ENCODE results near the gene PPP5C.
"Not testable (repeated sequence)": the region's sequence is repeated elsewhere in the genome, so short reads cannot be mapped to it uniquely, and the experiment has no call there.

The PPP5C gene

DNA sequence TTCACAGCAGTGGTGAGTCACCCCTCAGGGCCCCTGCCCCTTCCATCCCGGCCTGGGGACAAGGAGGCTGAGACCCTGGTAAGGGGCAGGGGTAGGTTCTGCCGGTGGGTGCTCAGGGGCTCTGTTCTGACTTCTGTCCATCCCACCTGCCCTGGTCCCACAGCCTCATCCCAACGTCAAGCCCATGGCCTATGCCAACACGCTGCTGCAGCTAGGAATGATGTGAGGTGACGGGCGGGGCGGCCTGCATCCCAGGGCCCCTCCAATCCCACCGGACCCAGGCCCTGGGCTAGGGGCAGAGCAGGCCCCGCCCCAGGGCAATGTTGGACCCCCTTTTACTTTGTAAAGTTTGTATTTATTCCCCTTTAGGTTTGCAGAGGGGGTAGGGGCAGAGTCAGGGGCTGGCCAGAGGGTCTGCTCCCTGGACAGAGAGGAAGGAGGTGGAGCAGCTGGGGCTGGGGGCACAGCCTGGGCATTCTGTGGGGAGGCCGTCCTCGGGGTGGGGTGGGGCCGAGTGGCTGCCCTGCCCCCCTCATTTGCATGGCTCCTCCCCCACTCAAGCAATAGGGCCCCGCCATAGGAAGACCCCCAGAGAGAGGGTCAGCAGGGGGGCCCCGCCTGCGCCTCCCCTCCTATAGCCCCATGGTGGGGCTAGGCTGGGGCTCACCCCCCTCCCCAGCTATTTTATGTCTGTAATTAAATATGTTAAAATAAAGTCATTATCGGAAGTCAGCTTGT is 43.4 kb downstream of the PPP5C start:
- Histone ChIP-seq H3K9me3 (ENCODE audit: low read depth, low read length) (no peaks in the 10 kb centered on the region), H3K27ac (no peak overlapping the region), H3K36me3 (ENCODE audit: insufficient read depth, low read length) (peaks cover 52% of the 10 kb centered on the region), H3K4me3 (no peak overlapping the region), H3K9ac (ENCODE audit: insufficient read length) (no peak overlapping the region)
- no peak for DNase-seq (ENCODE audit: low read depth, low spot score)
- TF ChIP-seq EZH2 (IDR thresholded peaks at IDR 0.05) (no peak), FOXP2 (optimal IDR thresholded peaks at IDR 0.05; ENCODE audit: control extremely low read depth, extremely low read length, insufficient read depth) (no peak), POLR2AphosphoS5 (IDR thresholded peaks at IDR 0.05; ENCODE audit: borderline replicate concordance, low read depth, low read length) (no peak)

DNA sequence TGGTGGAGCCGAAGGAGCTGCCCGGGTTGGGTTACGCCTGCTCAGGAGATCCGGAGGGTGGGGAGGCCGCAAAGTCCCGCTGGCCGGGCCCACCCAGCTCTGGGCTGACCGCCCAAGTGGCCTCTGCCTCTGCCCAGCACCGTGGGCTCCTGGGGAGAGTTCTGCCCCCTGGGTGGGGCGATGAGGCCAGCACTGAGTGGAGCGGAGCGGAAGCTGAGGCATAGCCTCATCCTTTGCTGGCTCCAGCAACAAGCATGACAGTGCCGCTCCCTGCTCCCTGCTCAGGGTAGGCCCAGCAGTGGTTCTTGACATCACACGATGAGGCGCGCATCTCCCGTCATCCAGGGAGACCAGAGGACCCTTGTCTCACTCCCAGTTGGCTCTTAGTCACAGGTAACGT is 44.0 kb downstream of the PPP5C start:
- no peak for DNase-seq (ENCODE audit: low read depth, low spot score)
- no peak overlapping the region for H3K9ac ChIP-seq (ENCODE audit: insufficient read length)
- TF ChIP-seq FOXP2 (optimal IDR thresholded peaks at IDR 0.05; ENCODE audit: control extremely low read depth, extremely low read length, insufficient read depth), result no peak
- TF ChIP-seq POLR2AphosphoS5 (IDR thresholded peaks at IDR 0.05; ENCODE audit: borderline replicate concordance, low read depth, low read length), result no peak
- TF ChIP-seq EZH2 (IDR thresholded peaks at IDR 0.05), result no peak
- H3K9me3 ChIP-seq (ENCODE audit: low read depth, low read length), result no peaks in the 10 kb centered on the region
- peaks cover 52% of the 10 kb centered on the region for H3K36me3 ChIP-seq (ENCODE audit: insufficient read depth, low read length)
- H3K4me3 ChIP-seq, result no peak overlapping the region
- no peak overlapping the region for H3K27ac ChIP-seq

DNA sequence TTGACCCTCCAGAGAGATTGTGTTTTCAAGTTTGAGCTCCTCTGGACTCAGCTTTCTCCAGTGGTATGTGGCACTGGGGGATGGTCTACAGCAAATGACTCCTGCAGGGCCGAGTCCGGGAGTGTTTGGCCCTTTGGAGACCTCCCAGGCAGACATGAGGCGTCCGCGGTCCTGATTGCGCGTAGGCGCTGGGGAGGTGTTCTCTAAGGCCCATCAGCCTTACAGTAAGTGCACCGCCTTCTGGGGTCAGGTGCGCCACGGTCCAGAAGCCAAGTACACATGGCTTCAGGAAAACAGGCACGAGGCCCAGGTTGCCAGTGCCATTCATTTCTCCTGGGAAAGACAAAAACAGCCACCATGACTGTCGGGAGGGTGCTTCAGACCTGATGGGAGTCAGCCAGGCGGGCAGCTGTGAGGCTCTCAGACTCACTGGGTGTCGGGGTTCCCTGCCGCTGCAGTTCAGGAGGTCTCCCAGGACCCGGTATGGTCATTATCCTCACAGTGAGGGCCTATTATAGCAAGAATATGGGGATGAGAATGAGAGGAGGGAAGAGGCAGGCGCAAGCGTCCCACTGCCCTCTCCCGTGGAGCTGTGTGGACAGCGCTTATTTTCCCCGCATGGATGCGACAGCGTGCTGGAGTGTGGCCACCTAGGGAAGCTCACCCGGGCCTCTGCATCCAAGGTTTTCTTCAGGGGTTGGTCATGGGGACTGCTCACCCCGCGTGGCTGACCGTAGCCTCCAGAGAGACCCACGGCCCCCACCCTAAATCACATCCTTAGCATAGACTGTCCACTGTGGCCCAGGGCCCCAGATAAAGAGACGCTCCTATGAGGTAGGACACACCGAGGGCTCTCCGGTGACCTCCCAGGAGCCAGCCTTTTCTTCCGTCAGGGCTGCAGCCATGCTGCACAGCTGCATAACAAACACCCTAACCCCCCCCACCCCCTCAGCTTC is 44.7 kb downstream of the PPP5C start:
- H3K9ac ChIP-seq (ENCODE audit: insufficient read length), result no peak overlapping the region
- H3K27ac ChIP-seq, result 0 out of 2 replicates have a peak overlapping the region, but pooled peaks have one; percentile 9
- H3K36me3 ChIP-seq (ENCODE audit: insufficient read depth, low read length), result peaks cover 49% of the 10 kb centered on the region
- TF ChIP-seq EZH2 (IDR thresholded peaks at IDR 0.05), result no peak
- TF ChIP-seq POLR2AphosphoS5 (IDR thresholded peaks at IDR 0.05; ENCODE audit: borderline replicate concordance, low read depth, low read length), result no peak
- TF ChIP-seq FOXP2 (optimal IDR thresholded peaks at IDR 0.05; ENCODE audit: control extremely low read depth, extremely low read length, insufficient read depth), result no peak
- DNase-seq (ENCODE audit: low read depth, low spot score), result no peak
- no peaks in the 10 kb centered on the region for H3K9me3 ChIP-seq (ENCODE audit: low read depth, low read length)
- H3K4me3 ChIP-seq, result no peak overlapping the region

DNA sequence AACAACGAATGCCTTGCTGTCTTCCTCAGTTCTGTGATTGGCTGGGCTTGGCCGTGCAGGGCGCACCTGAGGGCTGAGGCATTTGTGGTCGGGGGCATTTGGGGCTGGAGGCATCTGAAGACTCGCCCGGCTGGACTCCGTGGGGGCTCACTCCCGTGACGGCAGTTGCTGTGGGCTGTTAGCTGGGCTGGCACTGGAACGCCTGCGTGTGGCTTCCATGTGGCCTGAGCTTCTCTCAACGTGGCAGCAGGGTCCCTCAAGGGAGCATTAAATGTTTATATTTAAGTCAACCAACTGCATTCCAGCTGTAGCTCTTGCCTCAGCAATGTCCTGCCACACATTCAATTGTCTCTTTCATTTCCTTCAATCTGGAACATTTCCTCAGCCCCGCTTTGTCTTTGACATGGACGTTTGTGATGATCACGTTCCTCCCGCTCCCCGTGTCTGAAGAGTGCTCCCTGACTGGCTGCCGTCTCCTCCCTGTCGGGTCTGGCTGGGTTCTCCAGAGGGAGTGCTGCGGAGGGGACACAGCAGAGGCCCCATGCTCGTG is 45.4 kb downstream of the PPP5C start:
- TF ChIP-seq FOXP2 (optimal IDR thresholded peaks at IDR 0.05; ENCODE audit: control extremely low read depth, extremely low read length, insufficient read depth) (no peak), POLR2AphosphoS5 (IDR thresholded peaks at IDR 0.05; ENCODE audit: borderline replicate concordance, low read depth, low read length) (no peak), EZH2 (IDR thresholded peaks at IDR 0.05) (no peak)
- peaks cover 42% of the 10 kb centered on the region for H3K36me3 ChIP-seq (ENCODE audit: insufficient read depth, low read length)
- peak overlapping the region; percentile 77 for H3K27ac ChIP-seq
- no peak overlapping the region for H3K9ac ChIP-seq (ENCODE audit: insufficient read length)
- no peak for DNase-seq (ENCODE audit: low read depth, low spot score)
- peak overlapping the region; percentile 16; the same call in 1 of the 2 replicates for H3K4me3 ChIP-seq
- H3K9me3 ChIP-seq (ENCODE audit: low read depth, low read length), result no peaks in the 10 kb centered on the region

DNA sequence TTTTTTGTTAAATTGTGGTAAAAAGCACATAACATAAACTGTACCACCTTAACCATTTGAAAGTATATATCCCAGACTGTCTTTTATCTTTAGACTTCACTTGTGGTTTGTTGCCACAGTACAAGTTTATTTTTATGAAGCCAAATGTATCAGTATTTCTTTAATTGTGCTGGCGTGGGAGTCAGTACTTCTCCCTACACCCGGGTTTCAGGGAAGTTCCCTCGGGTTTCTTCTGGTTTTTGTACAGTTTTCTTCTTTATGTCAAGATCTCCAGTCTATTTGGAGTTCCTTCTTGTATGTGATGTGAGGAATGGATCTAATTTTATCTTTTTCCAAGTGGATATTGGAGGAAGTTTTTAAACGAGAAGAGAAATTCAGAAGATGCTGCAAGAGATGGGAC is 46.0 kb downstream of the PPP5C start:
- Histone ChIP-seq H3K36me3 (ENCODE audit: insufficient read depth, low read length) (peaks cover 36% of the 10 kb centered on the region), H3K9me3 (ENCODE audit: low read depth, low read length) (no peaks in the 10 kb centered on the region), H3K4me3 (peak overlapping the region; percentile 16; the same call in 1 of the 2 replicates), H3K9ac (ENCODE audit: insufficient read length) (no peak overlapping the region), H3K27ac (peak overlapping the region; percentile 77)
- no peak for DNase-seq (ENCODE audit: low read depth, low spot score)
- TF ChIP-seq FOXP2 (optimal IDR thresholded peaks at IDR 0.05; ENCODE audit: control extremely low read depth, extremely low read length, insufficient read depth) (no peak), EZH2 (IDR thresholded peaks at IDR 0.05) (no peak), POLR2AphosphoS5 (IDR thresholded peaks at IDR 0.05; ENCODE audit: borderline replicate concordance, low read depth, low read length) (no peak)

DNA sequence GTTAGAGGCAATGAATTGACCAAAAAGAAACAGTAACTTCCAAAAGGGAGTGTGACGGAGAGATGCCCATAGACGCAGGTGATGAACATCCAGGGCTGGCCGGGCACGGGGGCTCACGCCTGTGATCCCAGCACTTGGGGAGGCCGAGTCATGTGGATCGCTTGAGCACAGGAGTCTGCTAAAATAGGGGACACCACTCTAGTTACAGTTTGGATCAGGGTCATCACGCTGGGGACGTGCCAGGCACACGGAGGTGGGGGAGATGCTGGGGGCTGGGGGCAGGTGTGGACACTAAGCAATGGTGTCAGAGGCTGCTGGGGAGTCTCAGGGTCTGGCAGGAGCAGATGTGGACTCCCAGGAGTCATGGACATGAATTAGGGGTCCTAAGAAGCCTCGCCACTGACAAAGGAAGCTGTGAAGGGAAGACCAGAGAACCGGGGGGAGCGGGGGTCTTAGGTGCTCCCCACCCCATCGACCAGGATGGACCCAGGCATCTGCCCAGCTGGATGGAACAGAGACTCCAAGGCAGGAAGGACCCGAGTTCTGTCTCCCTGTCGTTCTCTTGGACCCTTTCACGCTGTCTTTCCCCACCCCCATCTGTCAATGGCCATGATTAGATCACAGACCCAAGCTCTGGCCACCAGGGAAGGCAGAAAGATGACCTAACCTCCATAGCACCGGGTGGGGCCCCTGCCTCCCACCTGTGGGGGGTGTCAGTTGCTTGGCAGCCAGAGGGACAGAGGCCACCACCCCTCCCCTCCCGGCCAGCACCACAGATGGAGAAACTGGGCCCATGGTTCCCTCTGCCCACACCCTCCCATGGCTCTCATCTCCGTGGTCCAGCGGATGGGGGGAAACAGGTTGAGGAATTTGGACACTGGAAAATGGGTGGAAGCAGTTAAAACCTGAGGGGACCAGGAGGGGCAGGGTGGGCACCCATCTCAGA is 46.8 kb downstream of the PPP5C start:
- no peak overlapping the region for H3K4me3 ChIP-seq
- H3K36me3 ChIP-seq (ENCODE audit: insufficient read depth, low read length), result peaks cover 28% of the 10 kb centered on the region
- TF ChIP-seq EZH2 (IDR thresholded peaks at IDR 0.05) (no peak), POLR2AphosphoS5 (IDR thresholded peaks at IDR 0.05; ENCODE audit: borderline replicate concordance, low read depth, low read length) (no peak), FOXP2 (optimal IDR thresholded peaks at IDR 0.05; ENCODE audit: control extremely low read depth, extremely low read length, insufficient read depth) (no peak)
- peak overlapping the region; percentile 77; the same call in 1 of the 2 replicates for H3K27ac ChIP-seq
- no peaks in the 10 kb centered on the region for H3K9me3 ChIP-seq (ENCODE audit: low read depth, low read length)
- no peak for DNase-seq (ENCODE audit: low read depth, low spot score)
- no peak overlapping the region for H3K9ac ChIP-seq (ENCODE audit: insufficient read length)

DNA sequence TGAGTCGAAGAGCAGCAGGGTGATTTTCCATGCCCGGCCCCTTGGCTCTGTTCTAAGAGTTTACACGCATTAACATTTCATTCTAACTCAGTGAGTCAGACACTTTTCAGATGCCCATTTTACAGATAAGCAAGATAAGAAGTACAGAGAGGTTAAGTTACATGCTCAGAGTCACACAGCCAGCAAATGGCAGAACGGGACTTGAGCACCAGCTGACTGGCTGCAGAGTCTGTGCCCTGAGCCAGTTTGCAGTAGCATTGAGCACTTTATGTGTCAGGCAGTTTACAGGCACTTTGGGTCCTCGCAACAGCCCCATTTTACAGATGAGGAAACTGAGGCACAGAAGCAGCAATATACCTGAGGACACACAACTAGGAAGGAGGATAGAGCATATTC is 47.5 kb downstream of the PPP5C start:
- Histone ChIP-seq H3K9me3 (ENCODE audit: low read depth, low read length) (no peaks in the 10 kb centered on the region), H3K27ac (no peak overlapping the region), H3K36me3 (ENCODE audit: insufficient read depth, low read length) (peaks cover 22% of the 10 kb centered on the region), H3K9ac (ENCODE audit: insufficient read length) (no peak overlapping the region), H3K4me3 (no peak overlapping the region)
- DNase-seq (ENCODE audit: low read depth, low spot score), result no peak
- TF ChIP-seq FOXP2 (optimal IDR thresholded peaks at IDR 0.05; ENCODE audit: control extremely low read depth, extremely low read length, insufficient read depth) (no peak), EZH2 (IDR thresholded peaks at IDR 0.05) (no peak), POLR2AphosphoS5 (IDR thresholded peaks at IDR 0.05; ENCODE audit: borderline replicate concordance, low read depth, low read length) (no peak; the same call in 1 of the 2 replicates)

DNA sequence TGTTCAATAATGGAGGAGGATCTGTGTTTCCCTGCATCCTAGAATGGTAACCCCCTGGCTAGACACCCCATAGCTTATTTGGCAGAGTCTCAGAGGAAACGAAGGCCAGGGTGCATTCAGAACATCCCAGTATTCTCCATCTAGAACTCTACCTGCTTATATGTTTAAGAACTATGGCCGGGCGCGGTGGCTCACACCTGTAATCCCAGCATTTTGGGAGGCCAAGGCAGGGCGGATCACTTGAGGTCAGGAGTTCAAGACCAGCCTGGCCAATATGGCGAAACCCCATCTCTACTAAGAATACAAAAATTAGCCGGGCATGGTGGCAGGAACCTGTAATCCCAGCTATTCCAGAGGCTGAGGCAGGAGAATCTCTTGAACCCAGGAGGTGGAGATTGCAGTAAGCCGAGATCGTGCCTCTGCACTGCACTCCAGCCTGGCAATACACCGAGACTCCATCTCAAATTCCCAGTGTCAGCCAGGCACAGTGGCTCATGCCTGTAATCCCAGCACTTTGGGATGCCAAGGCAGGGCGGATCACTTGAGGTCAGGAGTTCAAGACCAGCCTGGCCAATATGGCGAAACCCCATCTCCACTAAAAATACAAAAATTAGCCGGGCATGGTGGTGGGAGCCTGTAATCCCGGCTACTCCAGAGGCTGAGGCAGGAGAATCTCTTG is 51.1 kb downstream of the PPP5C start:
- not testable (repeated sequence) for H3K36me3 ChIP-seq (ENCODE audit: insufficient read depth, low read length); H3K9me3 ChIP-seq (ENCODE audit: low read depth, low read length); H3K27ac ChIP-seq; H3K4me3 ChIP-seq; H3K9ac ChIP-seq (ENCODE audit: insufficient read length); DNase-seq (ENCODE audit: low read depth, low spot score)

Measured in SK-N-MC (cell line).